Dedifferentiated amniotic fluid mesenchymal stem cell (primary cell): ENCODE data around the gene ATP13A2.

Source experiments
- DNase-seq: peaks from one replicate; pipeline ENCODE4 v3.0.0-alpha.2; 2016; ENCODE audit errors: extremely low spot score

The ATP13A2 gene, protein sequence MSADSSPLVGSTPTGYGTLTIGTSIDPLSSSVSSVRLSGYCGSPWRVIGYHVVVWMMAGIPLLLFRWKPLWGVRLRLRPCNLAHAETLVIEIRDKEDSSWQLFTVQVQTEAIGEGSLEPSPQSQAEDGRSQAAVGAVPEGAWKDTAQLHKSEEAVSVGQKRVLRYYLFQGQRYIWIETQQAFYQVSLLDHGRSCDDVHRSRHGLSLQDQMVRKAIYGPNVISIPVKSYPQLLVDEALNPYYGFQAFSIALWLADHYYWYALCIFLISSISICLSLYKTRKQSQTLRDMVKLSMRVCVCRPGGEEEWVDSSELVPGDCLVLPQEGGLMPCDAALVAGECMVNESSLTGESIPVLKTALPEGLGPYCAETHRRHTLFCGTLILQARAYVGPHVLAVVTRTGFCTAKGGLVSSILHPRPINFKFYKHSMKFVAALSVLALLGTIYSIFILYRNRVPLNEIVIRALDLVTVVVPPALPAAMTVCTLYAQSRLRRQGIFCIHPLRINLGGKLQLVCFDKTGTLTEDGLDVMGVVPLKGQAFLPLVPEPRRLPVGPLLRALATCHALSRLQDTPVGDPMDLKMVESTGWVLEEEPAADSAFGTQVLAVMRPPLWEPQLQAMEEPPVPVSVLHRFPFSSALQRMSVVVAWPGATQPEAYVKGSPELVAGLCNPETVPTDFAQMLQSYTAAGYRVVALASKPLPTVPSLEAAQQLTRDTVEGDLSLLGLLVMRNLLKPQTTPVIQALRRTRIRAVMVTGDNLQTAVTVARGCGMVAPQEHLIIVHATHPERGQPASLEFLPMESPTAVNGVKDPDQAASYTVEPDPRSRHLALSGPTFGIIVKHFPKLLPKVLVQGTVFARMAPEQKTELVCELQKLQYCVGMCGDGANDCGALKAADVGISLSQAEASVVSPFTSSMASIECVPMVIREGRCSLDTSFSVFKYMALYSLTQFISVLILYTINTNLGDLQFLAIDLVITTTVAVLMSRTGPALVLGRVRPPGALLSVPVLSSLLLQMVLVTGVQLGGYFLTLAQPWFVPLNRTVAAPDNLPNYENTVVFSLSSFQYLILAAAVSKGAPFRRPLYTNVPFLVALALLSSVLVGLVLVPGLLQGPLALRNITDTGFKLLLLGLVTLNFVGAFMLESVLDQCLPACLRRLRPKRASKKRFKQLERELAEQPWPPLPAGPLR

DNA sequence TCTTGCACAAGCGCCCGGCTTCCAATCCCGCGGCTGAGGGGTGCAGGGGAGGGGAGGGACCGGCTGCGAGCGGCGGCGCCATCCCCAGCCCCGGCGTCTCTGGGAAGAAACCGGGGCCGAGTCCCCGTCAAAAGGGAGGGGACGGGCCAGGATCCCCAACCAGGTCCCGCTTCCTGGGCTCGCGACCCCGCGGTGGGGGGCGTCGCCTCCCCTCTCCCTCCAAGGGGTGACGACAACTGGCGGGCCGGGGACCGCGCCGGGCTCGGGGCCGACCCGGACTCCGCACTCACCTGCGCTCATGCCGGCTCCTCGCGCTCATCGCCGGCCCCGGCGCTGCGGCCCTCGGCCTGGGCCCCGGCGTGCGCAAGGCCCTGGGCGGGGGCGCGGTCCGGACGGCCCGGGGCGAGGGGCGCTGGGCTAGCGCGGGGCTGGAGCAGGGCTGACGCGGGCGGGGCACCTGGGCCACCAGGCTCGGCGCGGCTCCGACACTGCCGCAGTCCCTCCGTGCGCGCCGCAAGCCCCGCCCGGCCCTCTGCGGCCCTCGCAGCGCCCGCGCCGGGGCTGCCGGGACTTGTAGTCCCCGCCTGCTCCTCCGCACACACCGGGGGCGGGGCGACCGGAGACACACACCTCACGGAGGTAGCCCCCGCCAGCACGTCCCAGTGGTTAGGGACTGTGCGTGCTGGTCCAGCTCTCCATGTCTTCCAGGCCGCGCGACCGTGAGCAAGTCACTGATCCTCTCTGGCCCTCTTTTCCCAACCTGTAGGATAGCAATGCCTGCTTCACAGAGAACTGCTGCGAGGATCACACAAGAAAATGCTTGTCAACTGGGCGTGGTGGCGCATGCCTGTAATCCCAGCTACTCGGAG lies at the start of gene ATP13A2:
TSS of gene ATP13A2 (minus strand) at position 490 of the 869 bp plus-strand sequence. CDS start at position 300, 190 bp downstream.
- DNase-seq, result peak; percentile 42

DNA sequence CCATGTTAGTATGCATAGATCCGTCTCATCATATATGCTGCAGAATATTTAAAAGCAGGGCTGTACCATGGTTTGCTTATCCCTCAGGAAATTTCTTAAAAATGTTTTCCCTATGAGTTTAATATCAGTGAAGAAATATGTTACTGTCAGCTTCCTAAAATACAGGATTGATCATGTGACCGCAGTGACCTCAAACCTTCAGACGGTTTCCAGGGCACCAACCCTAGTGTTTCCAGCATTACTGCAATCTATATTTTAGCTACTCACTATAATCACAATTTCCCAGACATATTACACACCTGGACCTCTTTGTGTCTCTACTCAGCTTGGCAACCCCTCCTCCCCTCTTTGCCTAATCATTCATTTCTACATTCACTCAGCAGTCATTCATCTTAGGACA lies 49.8 kb upstream of the ATP13A2 start:
- DNase-seq, result no peak

- no peak for DNase-seq
These were observed 48.6 kb upstream of the ATP13A2 start for GRCh38 chr1:17060306-17060749.

DNA sequence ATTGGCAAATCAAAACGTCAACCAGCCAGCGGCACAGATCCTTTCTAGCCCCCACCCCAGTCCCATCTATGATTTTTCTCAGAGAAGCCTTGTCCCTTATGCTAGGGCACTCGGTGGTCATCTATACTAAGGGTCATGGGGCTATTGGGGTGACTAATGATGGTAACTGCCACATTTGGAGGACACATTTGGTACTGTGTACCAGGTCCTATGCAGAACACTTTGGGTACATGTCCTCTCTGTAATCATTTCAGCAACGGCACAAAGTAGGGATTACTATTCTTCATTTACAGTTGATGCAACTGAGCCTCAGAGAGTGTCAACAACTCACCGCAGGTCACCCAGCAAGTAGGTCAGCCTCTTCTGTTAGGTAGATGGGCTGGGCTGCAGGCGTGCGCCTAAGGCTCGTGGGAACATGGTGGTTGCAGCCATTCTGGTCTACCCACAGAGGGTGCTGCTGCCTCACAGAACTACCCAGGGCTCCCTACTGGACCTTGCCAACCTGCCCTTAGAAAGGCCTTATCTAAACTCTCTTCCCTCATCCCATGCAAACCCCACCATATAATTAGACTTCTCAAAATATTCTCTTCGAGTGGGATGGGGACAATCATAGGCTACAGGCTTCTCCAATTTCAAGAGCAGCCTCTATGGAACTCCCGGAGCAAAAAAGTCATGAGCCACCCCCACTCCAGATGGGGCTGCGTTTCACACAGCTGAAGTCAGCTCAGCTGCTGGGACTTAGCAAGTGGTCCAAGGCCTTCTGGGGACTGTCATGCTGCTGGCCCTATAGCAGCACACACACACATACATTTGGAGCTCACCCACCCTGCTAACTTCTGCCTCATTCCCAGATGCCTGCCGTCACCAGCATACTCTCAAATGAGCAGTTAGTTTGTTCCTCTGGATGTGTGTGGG lies 47.9 kb upstream of the ATP13A2 start:
- peak; percentile 61 for DNase-seq

DNA sequence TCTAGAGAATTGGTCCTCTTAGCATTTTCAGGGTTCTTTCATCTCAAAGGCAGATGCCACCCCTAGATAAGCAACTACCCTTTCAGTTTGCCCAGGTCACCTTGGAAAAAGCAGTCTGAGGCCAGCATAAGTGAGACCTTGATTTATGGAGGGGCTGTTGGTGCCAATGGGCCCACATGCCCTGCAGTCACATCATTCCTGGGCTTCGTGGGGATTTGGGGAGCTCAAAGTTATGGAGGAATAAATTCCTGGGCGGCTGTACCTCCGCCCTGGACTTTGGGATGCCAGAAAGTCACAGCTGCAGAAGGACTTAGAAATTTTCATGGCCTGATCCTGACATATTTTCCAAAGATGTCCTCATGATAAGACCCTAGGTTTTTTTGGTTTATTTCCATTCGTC lies 44.8 kb upstream of the ATP13A2 start:
- no peak for DNase-seq

DNA sequence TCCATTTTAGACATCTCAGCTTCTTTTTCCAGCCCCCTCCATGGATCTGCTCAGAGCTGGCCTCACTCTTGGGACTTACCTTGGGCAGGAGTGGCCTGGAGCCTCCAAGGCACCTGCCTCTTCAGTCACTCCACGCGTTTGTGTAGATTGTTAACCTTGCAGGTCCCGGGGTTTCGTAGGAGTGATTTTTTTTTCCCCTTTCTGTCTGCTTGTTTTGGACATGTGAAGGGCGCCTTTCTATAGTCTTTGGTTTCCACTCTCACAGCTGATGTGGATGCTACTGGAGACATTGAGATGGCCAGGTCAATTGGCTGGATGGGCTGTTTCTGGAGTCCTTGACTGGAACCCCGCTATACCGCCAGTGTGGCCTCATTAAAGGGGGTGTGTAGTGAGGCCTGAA lies 44.1 kb upstream of the ATP13A2 start:
- no peak for DNase-seq

DNA sequence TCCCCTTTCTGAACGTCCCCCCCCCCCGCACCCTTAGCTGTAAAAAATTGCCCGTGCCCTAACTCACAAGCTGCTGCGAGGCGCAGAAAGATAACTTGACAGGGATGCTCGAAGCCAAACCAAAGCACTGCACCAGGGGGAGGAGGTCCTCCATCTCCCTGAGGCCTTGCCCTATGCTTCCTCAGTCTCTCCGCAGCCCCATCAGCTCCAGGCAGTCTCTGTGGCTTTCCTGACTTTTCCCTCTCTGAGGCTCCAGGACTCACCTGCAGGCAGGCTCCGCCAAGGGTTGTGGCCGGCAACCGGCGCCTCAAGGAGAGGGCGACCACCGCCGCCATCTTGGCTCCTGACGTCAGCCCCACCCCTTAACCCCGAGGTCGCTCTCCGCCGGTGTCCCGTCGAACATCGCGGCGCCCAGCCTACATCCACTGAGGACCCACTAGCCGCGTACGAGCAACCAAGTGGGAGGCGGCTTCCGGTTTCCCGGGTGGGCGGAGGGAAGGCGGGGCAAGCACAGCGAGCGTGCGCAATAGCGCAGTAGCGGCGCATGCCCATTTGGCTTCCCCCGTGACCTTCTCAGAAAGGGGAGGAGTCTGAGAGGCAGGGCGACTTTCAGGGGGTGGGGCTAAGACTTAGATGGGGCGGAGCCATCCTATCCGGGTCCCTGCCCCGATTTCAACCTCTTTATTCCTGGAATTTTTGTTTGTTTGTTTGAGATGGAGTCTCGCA lies 42.1 kb upstream of the ATP13A2 start, which contains the start of gene SDHB:
TSS of gene SDHB (minus strand) at position 348 of the 726 bp plus-strand sequence. CDS start at position 335, 13 bp downstream.
- peak; percentile 98 for DNase-seq

GRCh38 chr1:17053086-17053684 lies 41.5 kb upstream of the ATP13A2 start:
- no peak for DNase-seq

DNA sequence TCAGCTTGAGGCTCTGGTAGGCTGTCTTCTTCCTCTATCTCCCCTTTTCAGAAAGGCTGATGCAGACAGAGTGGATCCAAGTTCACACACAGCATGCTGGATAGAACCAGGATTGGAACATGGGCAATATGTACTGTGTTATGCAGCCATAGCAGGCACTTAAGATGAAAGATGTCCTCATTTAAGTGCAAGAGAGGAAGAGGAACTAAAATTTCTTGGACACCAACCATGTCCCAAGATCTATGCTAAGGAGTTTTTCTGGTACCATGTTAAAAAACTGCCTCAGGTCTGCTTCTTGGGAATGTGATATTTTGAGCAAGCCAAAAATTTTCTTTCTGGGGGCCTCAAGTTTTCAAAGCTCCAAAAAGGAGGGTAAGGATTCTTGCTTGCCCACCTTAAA lies 40.9 kb upstream of the ATP13A2 start:
- DNase-seq, result no peak

DNA sequence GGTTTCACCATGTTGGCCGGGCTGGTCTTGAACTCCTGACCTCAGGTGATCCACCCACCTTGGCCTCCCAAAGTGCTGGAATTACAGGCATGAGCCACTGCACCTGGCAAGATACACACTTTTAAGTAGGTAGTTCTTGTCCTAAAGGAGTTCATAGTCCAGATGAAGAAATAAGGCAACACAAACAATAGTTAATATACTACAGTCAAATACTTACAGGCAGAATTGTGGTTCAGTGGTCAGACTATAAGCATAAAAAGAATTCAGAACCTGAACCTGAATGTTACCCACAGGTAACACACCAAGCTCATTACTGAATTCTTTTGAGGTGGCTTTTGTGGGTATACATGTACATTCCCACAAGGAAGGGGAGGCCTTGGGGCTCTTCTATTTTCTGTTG lies 40.3 kb upstream of the ATP13A2 start:
- DNase-seq, result no peak

DNA sequence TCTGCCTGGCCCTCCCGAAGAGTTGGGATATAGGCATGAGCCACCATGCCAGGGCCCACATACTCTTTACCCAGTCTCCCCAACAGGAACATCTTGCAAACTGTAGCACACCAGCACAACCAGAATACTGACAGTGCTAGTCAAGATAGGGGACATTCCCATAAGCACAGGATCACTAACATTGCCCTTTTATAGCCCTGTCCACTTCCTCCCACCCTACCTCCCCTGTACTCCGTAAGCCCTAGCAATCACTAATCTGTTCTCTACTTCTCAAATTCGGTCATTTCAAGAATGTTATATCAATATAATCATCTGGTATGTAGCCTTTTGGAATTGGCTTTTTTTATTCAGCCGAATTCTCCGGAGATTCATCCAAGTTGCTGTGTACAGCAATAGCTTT lies 36.2 kb upstream of the ATP13A2 start:
- no peak for DNase-seq

DNA sequence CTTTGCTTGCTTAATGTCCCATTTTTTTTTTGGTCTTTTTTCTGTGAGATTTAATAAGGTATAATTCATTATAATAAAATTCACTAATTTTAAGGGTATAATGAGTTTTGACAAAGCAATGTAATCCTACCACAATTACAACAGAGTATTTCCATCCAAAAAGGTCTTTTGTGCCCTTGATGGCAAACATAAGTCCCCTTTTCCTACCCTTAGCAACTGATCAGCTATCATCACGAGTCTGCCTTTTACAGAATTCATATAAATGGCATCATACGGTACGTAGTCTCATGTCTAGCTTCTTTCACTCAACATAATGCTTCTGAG lies 34.6 kb upstream of the ATP13A2 start:
- DNase-seq, result no peak

DNA sequence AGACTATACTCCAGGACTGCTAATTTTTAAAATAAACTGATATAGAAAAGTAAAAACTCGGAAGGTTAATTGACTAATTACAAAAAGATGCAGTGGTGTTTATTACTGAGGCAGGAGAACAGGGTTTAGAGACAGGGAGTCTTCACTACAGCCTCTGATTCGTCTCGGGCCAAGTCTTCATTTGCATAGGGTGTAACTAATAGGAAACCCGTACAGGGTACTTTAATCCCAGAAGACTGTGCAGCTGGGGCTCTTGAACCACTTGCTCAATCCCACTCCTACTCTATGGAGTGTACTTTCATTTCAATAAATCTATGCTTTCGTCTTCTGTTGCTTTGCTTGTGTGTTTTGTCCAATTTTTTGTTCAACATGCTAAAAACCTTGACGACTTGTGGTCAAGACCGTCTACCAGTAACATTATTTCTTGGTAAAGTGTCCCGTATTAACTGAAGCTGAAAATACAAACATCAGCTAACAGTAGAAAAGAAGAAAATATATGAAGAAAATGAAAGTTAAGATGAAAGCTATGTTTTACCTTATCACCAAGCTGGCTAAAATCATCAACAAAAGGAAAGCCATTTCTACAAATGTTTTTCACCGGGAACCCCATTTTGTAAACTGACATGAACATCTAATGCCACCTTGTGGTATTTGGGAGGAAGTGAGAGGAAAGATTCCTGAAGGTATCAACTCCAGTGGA lies 34.1 kb upstream of the ATP13A2 start:
- peak; percentile 69 for DNase-seq

DNA sequence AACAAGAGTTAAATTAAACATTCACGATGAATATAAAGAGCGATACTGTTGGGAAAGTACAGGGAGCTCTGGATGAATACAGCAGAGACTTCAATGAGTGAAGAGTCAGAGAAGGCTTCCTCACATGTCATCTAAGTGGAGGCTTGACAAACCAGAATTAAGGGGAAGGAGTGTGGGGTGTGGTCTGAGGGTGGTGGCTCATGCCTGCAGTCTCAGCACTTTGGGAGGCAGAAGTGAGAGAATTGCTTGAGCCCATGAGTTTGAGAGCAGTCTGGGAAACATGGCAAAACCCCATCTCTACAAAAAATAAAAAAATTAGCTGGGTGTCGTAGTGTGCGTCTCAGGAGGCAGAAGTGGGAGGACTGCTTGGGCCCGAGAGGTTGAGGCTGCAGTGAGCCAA lies 33.4 kb upstream of the ATP13A2 start:
- DNase-seq, result no peak

GRCh38 chr1:17043676-17044075 lies 31.9 kb upstream of the ATP13A2 start:
- DNase-seq, result no peak

- no peak for DNase-seq
These were observed 28.4 kb upstream of the ATP13A2 start for GRCh38 chr1:17040135-17040534.

DNA sequence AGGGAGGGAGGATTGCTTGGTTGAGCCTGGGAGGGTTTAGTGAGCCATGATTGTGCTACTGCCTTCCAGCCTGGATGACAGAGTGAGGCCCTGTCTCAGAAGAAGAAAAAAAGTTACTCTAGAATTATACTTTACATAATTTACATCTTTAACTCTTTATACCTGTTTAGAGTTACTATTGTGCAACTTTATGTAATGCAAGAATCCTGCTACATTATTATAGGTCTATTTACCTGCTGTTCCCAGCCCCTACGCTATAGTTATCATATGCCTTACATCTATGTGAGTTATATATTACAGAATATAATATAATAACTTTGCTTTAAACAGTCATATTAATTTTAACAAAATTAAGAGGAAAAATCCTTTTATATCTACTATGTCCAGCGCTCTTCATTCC lies 27.8 kb upstream of the ATP13A2 start:
- no peak for DNase-seq

DNA sequence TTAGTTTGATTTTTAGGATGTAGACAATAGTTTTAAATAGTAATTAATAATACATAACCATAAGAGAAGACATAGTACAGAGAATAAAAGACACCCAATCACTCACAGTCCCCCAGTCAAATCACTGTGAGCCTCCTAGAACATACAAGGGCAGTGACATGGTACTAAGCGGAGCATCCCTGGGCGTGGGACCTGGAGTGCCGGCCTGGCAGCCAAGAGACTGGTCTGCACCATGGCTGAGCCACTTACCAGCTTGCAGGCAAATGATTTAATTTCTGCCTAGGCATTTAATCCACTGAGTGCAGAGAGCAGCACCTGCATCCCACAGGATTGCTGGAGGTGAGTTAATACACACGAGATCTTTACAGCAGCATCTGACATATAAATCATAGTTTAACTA lies 21.8 kb upstream of the ATP13A2 start:
- no peak for DNase-seq
